Measurements from ENCODE around the gene IL22RA2. TPM values are rescaled to one million over a fixed set of nuclear protein-coding genes. Genes with fewer than 3 reads are reported as not detected.

The IL22RA2 gene
- total RNA-seq, 1 experiment from 2014 or later, result not detected

DNA sequence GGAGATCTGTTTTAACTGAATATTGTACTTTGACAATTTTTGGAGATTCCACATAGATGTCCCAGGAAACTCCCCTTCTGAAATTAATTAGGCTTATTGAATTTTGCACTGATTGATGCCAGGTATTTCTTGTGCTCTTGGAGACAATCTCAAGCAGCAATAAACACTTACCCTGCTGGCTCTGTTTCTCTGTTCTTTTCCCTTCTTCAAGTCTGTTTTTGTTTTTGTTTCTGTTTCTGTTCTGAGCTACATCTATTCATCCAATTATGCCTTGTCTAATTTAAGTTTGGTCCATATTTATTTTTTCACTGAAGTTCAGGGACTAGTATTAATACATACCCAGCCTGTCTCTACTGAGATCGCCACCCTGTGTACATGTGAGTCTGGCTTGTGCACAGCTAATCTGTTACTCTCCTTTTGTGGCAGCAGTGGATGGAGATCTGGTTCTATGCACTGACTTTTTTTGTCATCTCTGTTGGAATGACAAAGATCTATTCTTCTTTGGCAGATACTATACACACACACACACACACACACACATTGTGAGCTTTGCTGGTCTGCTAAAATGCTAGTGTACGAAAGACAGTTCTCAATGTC, 51.9 kb downstream of the IL22RA2 start:
- TF ChIP-seq JUN (CRISPR knock-in tag; IDR thresholded peaks at IDR 0.05) (no peak), ZNF121 (CRISPR knock-in tag; IDR thresholded peaks at IDR 0.05) (no peak), ZNF232 (CRISPR knock-in tag; IDR thresholded peaks at IDR 0.05) (no peak), ATF6 (CRISPR knock-in tag; IDR thresholded peaks at IDR 0.05) (no peak), ESRRA (CRISPR knock-in tag; IDR thresholded peaks at IDR 0.05; ENCODE audit: borderline replicate concordance) (no peak)
- TF ChIP-seq, protein P1, sequence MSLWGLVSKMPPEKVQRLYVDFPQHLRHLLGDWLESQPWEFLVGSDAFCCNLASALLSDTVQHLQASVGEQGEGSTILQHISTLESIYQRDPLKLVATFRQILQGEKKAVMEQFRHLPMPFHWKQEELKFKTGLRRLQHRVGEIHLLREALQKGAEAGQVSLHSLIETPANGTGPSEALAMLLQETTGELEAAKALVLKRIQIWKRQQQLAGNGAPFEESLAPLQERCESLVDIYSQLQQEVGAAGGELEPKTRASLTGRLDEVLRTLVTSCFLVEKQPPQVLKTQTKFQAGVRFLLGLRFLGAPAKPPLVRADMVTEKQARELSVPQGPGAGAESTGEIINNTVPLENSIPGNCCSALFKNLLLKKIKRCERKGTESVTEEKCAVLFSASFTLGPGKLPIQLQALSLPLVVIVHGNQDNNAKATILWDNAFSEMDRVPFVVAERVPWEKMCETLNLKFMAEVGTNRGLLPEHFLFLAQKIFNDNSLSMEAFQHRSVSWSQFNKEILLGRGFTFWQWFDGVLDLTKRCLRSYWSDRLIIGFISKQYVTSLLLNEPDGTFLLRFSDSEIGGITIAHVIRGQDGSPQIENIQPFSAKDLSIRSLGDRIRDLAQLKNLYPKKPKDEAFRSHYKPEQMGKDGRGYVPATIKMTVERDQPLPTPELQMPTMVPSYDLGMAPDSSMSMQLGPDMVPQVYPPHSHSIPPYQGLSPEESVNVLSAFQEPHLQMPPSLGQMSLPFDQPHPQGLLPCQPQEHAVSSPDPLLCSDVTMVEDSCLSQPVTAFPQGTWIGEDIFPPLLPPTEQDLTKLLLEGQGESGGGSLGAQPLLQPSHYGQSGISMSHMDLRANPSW (CRISPR knock-in tag; conservative IDR thresholded peaks at IDR 0.05; ENCODE audit: low read depth), result no peak
- no peaks in the 10 kb centered on the region for H3K4me1 Mint-ChIP-seq
- peaks cover 45% of the 10 kb centered on the region for H3K36me3 Mint-ChIP-seq
- ATAC-seq (no peak), DNase-seq (ENCODE audit: low spot score) (no peak)
- CTCF ChIA-PET, result interaction anchor here (1.3 kb wide), 1 partner anchor 11 kb away, joined by 3 read pairs; no protein-coding TSS in a partner anchor
- no peak overlapping the region for H3K27ac Mint-ChIP-seq
- peaks cover 76% of the 10 kb centered on the region for H3K9me3 Mint-ChIP-seq
- no peak overlapping the region for H3K4me3 Mint-ChIP-seq
- POLR2A ChIA-PET, result no interaction called here
- peaks cover 3% of the 10 kb centered on the region; the same call in 1 of the 2 replicates for H3K27me3 Mint-ChIP-seq (ENCODE audit: low read depth)

DNA sequence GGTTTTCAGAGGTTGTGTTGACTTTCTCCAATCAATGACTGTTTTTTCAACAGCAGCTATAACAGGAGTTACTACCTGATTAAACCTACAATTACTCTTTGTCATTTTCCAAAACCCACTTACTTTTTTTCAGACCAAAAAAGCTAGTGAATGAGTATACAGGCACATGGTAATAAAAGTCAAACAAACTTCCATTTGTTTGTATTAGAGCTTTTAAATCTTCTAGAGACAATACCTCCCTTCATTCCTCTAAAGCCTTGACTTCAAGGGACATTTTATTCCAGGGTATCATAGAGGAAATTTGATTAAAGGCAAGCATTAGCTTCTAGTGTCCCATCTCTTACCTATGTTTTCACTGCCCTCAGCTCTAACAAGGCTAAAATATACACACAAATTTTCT, 52.7 kb downstream of the IL22RA2 start:
- Mint-ChIP-seq H3K4me3 (no peak overlapping the region), H3K9me3 (peaks cover 78% of the 10 kb centered on the region), H3K4me1 (no peaks in the 10 kb centered on the region), H3K27me3 (ENCODE audit: low read depth) (peaks cover 3% of the 10 kb centered on the region; the same call in 1 of the 2 replicates), H3K36me3 (peaks cover 45% of the 10 kb centered on the region), H3K27ac (no peak overlapping the region)
- DNase-seq (ENCODE audit: low spot score) (no peak), ATAC-seq (no peak)
- ChIA-PET POLR2A (no interaction called here), CTCF (interaction anchor here (1.3 kb wide), 1 partner anchor 12 kb away, joined by 3 read pairs; no protein-coding TSS in a partner anchor)
- TF ChIP-seq RORB (CRISPR knock-in tag; IDR thresholded peaks at IDR 0.05), result no peak
- TF ChIP-seq, protein P2, sequence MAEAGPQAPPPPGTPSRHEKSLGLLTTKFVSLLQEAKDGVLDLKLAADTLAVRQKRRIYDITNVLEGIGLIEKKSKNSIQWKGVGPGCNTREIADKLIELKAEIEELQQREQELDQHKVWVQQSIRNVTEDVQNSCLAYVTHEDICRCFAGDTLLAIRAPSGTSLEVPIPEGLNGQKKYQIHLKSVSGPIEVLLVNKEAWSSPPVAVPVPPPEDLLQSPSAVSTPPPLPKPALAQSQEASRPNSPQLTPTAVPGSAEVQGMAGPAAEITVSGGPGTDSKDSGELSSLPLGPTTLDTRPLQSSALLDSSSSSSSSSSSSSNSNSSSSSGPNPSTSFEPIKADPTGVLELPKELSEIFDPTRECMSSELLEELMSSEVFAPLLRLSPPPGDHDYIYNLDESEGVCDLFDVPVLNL (CRISPR knock-in tag; IDR thresholded peaks at IDR 0.05; ENCODE audit: borderline replicate concordance, low read depth), result no peak
- no peak for TF ChIP-seq CREM (CRISPR knock-in tag; IDR thresholded peaks at IDR 0.05)
- TF ChIP-seq NR3C1 (CRISPR knock-in tag; conservative IDR thresholded peaks at IDR 0.05; ENCODE audit: low read depth), result no peak
- no peak for TF ChIP-seq TEAD1 (CRISPR knock-in tag; IDR thresholded peaks at IDR 0.05)
- TF ChIP-seq, protein P3, sequence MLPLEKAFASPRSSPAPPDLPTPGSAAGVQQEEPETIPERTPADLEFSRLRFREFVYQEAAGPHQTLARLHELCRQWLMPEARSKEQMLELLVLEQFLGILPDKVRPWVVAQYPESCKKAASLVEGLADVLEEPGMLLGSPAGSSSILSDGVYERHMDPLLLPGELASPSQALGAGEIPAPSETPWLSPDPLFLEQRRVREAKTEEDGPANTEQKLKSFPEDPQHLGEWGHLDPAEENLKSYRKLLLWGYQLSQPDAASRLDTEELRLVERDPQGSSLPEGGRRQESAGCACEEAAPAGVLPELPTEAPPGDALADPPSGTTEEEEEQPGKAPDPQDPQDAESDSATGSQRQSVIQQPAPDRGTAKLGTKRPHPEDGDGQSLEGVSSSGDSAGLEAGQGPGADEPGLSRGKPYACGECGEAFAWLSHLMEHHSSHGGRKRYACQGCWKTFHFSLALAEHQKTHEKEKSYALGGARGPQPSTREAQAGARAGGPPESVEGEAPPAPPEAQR (CRISPR knock-in tag; IDR thresholded peaks at IDR 0.05), result no peak
- TF ChIP-seq ZNF281 (CRISPR knock-in tag; IDR thresholded peaks at IDR 0.05), result no peak
- no peak for TF ChIP-seq AFF4 (CRISPR knock-in tag; IDR thresholded peaks at IDR 0.05; ENCODE audit: borderline replicate concordance)
- no peak for TF ChIP-seq MAX (CRISPR knock-in tag; IDR thresholded peaks at IDR 0.05)
- TF ChIP-seq ZNF423 (CRISPR knock-in tag; IDR thresholded peaks at IDR 0.05), result no peak
- TF ChIP-seq, protein P4, sequence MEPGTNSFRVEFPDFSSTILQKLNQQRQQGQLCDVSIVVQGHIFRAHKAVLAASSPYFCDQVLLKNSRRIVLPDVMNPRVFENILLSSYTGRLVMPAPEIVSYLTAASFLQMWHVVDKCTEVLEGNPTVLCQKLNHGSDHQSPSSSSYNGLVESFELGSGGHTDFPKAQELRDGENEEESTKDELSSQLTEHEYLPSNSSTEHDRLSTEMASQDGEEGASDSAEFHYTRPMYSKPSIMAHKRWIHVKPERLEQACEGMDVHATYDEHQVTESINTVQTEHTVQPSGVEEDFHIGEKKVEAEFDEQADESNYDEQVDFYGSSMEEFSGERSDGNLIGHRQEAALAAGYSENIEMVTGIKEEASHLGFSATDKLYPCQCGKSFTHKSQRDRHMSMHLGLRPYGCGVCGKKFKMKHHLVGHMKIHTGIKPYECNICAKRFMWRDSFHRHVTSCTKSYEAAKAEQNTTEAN (CRISPR knock-in tag; IDR thresholded peaks at IDR 0.05), result no peak

Measured in WTC11 (cell line).